SU-DHL-6 (cell line): Measurements from ENCODE around the gene AKT1S1.

Source experiments
- CTCF ChIP-seq: fragments of 200-600 bp; sonication (generic); IDR thresholded peaks from one replicate; pipeline ENCODE4 v1.5.1; 2017; ENCODE audit warnings: antibody characterized with exemption, mild to moderate bottlenecking, low read length, moderate library complexity; ENCODE audit not compliant: insufficient read depth, poor library complexity, severe bottlenecking
- EZH2phosphoT487 ChIP-seq: fragments of 200-600 bp; sonication (generic), shearing (Covaris generic); conservative IDR thresholded peaks from 2 replicates; pipeline ENCODE4 v1.6.1; 2018; ENCODE audit warnings: mild to moderate bottlenecking, antibody characterized with exemption, low read length, moderate library complexity, mixed read lengths

GRCh38 chr19:49829200-49829599 is 48.0 kb downstream of the AKT1S1 start:
- TF ChIP-seq CTCF (no peak), EZH2phosphoT487 (no peak)
